ENCODE results near the gene TAS1R1. TPM values are rescaled to one million over a fixed set of nuclear protein-coding genes. Genes with fewer than 3 reads are reported as not detected.
A peak's percentile ranks its signal among the peaks of the same experiment; 100 is the strongest.
"Not testable (repeated sequence)": the region's sequence is repeated elsewhere in the genome, so short reads cannot be mapped to it uniquely, and the experiment has no call there.

The TAS1R1 gene
- total RNA-seq, 1 donor, result 0.10 TPM

DNA sequence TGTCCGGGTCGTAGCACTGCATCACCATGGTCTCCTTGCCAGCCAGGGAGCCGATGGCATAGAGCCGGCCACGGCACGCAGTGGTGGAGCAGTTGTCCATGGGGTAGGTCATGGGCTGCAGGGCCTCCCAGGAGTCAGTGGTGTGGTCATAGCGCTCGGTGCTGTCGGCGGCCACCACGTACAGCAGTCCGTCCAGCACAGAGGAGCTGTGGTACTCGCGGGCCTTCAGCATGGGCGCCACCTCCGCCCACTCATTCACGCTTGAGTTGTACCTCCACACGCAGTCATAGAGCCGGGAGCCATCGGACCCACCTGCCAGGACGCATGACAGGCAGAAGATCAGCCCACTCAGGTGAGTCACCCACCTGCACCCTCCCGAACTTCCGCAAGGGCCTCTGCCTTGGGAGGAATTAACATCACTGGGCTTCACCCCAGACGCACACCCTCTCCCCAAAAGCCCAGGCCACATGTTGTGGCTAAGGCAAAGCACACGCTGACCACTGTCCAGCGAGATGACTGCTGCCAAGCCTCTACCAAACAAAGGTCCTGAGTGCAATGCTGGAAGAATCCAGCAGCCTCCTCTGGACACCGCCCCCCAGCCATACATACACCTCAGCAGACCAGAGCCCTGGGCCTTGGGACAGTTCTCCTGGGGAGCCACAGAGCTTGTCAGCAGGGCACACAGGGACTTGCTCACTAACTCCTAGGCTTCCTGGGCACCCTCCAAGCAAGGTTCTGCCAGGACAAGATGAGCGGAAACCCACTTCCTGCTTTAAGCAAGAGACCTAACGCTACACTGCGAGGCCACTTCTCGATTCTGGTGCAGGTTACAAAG, 44.3 kb downstream of the TAS1R1 start:
- peaks cover 50% of the 10 kb centered on the region for H3K4me1 ChIP-seq (ENCODE audit: insufficient read depth, low read length)
- H3K4me3 ChIP-seq (ENCODE audit: low read length), result peak overlapping the region; percentile 84
- H3K27me3 ChIP-seq (ENCODE audit: insufficient read depth, low read length), result no peaks in the 10 kb centered on the region

DNA sequence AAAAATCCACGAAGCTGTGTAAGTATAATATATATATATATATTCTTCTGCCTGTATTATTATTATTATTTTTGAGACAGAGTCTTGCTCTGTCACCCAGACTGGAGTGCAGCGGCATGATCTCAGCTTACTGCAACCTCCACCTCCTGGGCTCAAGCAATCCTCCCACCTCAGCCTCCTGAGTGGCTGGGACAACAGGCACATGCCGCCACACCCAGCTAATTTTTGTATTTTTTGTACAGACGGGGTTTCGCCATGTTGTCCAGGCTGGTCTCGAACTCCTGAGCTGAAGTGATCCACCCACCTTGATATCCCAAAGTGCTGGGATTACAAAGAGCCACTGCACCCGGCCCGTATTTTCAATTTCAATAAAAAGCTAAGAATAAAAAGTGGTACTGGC, 44.9 kb downstream of the TAS1R1 start:
- H3K9me3 ChIP-seq (ENCODE audit: low read depth, low read length); H3K27me3 ChIP-seq (ENCODE audit: insufficient read depth, low read length): not testable (repeated sequence)
- H3K4me1 ChIP-seq (ENCODE audit: insufficient read depth, low read length), result peaks cover 56% of the 10 kb centered on the region
- peak overlapping the region; percentile 84 for H3K4me3 ChIP-seq (ENCODE audit: low read length)

More for the DNA sequence above, 44.3 kb downstream of the TAS1R1 start:
- no peaks in the 10 kb centered on the region for H3K9me3 ChIP-seq (ENCODE audit: low read depth, low read length)

DNA sequence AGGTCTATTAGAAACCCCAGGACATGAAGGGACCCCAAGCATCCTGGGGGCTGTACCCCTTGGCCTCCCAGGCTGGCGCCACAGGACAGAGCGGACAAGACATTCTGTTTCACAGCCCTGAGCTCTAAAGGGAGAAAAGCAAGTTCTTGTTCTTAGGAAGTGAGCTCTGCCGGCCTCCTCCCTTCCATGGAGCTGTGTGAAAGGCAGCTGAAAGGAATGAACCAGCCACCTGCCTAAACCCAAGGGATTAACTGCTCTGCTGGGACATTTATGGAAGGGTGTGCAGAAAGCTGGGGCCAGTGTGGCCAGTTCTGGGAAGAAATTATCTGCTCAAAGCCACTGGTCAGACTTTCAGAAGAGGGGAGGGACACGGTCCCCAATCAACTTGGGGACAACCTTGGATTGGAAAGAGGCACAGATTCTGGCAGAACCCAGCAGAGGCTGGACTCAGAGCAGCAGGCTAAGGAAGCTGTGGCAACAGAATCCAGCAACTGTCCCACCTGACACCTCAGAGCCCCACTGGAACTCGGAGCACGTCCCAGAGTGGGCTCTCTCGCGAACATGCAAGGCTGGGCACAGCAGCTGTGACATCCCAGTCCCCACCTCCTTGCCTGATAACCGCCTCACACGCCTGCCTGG, 45.4 kb downstream of the TAS1R1 start:
- H3K4me3 ChIP-seq (ENCODE audit: low read length), result peak overlapping the region; percentile 84
- H3K27me3 ChIP-seq (ENCODE audit: insufficient read depth, low read length), result no peaks in the 10 kb centered on the region
- no peaks in the 10 kb centered on the region for H3K9me3 ChIP-seq (ENCODE audit: low read depth, low read length)
- peaks cover 56% of the 10 kb centered on the region for H3K4me1 ChIP-seq (ENCODE audit: insufficient read depth, low read length)

DNA sequence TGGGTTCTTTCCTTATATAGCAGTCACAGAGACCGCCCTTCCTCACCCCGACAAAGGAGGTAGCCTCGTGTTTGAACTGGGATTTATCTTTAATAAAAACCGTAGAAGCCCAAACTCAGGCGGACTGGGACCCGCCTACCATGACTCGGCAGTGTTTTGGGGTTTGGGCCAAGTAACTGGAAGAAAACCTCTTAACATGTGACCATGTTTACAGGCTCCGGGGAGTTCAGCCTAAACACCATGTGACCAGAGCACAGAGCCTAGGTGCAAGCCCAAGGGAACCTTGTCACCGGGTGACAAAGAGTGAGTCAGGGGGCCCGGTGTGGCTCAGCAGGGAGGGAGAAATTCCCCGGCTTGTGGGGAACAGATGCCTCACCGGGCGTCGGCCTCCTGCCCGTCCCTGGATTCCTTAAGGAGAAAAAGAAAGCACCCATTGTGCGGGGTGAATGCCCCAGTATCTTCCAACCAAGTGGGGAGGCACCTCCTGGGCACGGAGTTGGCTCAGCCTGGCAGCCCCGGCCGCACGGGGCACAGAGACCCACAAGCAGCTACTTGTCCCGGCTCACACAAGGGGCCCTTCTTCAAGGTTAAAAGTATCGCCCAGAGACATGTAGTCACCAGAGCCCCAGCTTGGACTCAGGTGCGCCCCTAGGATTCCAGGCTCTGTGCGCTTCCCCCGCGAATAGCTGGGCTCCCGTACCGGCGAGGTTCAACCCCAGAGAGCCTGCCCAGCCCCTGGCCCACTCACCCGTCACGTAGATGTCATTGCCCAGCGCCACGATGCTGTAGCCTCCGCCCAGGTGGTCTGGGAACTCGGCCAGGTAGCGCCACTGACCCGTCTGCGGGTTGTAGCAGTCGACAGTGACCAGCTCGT, 46.2 kb downstream of the TAS1R1 start:
- no peaks in the 10 kb centered on the region for H3K9me3 ChIP-seq (ENCODE audit: low read depth, low read length)
- no peaks in the 10 kb centered on the region for H3K27me3 ChIP-seq (ENCODE audit: insufficient read depth, low read length)
- peaks cover 56% of the 10 kb centered on the region for H3K4me1 ChIP-seq (ENCODE audit: insufficient read depth, low read length)
- peak overlapping the region; percentile 84 for H3K4me3 ChIP-seq (ENCODE audit: low read length)

DNA sequence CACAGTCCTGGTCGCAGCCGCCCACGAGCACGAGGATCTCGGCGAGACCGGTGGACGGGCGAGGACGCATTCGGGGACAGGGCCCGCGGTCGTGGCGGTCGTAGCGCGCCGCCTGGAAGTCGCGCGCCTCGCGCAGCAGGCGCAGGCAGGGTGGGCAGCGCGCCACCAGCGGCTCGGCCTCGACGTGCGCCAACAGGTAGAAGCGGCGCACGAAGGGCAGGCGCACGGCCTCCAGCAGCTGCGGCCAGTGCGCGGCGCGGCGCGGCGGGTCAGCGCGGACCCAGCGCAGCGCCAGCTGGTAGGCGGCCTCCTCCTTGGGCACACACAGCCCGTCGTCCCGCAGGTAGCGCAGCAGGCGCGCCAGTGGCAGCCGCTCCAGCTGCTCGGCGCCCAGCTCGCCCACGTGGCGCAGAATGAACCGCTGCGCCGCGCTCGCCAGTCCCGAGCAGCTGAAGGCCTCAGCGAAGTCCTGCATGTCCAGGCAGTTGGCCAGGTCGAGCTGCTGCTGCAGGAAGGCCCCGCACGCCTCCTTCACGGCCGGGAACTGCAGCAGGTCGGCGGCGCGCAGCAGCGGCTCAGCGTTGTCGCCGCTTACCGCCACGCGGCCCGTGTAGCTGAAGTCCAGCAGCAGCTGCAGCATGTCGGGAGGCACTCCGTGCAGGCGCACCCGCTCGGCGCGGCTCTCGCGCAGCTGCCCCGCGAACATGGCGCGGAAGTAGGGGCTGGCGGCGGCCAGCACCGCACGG, 47.0 kb downstream of the TAS1R1 start:
- peak overlapping the region; percentile 84 for H3K4me3 ChIP-seq (ENCODE audit: low read length)
- no peaks in the 10 kb centered on the region for H3K9me3 ChIP-seq (ENCODE audit: low read depth, low read length)
- no peaks in the 10 kb centered on the region for H3K27me3 ChIP-seq (ENCODE audit: insufficient read depth, low read length)
- peaks cover 53% of the 10 kb centered on the region for H3K4me1 ChIP-seq (ENCODE audit: insufficient read depth, low read length)

DNA sequence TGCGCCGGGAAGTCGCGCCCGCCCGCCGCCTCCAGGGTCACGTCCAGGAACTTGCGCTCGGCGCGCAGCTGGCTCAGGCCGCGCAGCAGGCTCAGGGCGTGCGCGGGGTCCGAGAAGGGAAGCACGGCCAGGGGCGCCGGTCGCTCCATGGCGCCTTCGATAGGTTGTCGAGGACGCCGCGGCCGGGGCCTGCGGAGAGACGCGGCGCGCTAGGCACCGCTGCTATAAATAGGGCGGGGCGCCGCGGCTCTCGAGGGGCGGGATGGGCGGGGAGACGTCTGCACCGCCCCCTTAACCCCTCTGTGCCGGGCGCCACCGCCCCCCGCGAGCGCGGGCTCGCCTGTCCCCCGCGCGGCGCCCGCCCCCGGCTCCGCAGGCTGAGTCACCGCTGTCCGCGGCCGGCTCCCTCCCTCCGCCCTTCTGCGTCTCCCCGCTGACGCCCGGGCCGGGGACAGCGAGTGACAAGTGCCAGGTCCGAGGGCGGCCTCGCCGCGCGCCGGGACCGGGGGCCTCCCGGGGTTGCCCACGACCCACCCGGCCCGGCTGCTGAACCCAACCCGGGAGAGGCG, 47.6 kb downstream of the TAS1R1 start, which contains the start of gene KLHL21:
KLHL21 (minus strand) TSS at position 201 of the 569 bp plus-strand sequence; CDS start at position 149, 52 bp downstream.
- no peaks in the 10 kb centered on the region for H3K27me3 ChIP-seq (ENCODE audit: insufficient read depth, low read length)
- H3K4me1 ChIP-seq (ENCODE audit: insufficient read depth, low read length), result peaks cover 47% of the 10 kb centered on the region
- no peaks in the 10 kb centered on the region for H3K9me3 ChIP-seq (ENCODE audit: low read depth, low read length)
- H3K4me3 ChIP-seq (ENCODE audit: low read length), result peak within 1 kb of the TSS; percentile 84

DNA sequence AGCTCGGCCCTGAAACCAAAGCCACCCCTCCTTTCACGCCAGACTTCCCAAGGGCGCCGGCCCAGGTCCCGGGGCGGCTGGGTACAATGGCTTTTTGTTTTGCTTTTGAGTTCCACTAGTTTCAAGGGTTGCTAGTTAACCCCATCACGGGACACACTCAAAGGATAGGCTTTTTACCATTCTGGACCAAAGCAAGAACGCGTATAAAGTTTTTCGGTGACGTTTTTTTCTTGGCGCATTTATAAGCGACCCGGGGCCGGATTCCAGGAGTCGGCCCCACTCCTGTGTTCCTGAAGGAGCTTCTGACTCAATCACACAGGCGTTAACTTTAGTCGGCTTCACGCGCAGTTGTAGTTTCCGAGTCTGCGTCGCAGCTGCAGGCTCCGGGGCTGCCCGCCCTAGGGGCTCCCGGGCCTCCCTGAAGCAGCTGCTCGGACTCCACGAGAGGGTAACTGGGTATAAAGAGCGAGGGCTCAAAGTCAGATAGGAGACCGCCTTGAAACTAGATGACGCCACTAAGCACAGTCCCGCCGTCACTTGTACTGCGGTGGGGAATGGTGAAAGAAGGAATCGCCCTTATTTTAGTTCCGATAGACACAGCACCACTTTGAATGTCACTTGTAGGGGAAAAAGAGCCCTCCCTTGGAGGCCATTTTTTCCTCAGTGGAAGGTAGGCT, 48.3 kb downstream of the TAS1R1 start:
- Histone ChIP-seq H3K4me1 (ENCODE audit: insufficient read depth, low read length) (peaks cover 40% of the 10 kb centered on the region), H3K27me3 (ENCODE audit: insufficient read depth, low read length) (no peaks in the 10 kb centered on the region), H3K9me3 (ENCODE audit: low read depth, low read length) (no peaks in the 10 kb centered on the region), H3K4me3 (ENCODE audit: low read length) (peak overlapping the region; percentile 84)

DNA sequence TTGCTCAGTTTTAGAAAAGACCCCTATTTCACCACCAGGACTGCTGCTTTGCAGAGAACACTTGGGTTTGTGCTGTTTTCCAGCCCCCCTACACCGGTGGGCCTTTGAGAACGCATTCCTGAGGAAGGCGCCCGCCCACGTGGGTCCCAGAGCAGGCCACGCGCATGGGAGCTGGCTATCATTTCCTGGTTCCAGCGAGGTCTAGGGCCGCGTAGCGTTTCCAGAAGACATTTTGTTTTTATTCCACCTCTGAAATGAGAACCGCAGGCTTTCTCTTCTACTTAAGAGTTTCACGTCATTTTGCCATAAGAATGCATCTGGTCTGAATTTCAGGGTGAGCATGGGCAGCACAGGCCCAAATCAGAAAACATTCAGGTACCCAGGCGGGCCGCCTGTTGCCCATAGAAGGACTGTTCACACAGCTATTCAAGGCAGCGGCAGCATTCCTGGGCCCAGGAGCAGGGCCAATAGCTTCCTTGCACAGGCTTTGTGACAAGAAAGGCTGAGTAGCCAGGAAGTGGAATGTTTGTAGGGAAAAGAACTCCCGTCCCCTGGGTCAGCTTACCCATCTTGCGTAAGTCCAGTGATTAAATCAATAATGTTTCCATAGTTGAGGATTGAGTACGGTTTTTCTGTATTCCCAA, 48.9 kb downstream of the TAS1R1 start:
- peaks cover 34% of the 10 kb centered on the region for H3K4me1 ChIP-seq (ENCODE audit: insufficient read depth, low read length)
- no peaks in the 10 kb centered on the region for H3K9me3 ChIP-seq (ENCODE audit: low read depth, low read length)
- peak overlapping the region; percentile 84 for H3K4me3 ChIP-seq (ENCODE audit: low read length)

DNA sequence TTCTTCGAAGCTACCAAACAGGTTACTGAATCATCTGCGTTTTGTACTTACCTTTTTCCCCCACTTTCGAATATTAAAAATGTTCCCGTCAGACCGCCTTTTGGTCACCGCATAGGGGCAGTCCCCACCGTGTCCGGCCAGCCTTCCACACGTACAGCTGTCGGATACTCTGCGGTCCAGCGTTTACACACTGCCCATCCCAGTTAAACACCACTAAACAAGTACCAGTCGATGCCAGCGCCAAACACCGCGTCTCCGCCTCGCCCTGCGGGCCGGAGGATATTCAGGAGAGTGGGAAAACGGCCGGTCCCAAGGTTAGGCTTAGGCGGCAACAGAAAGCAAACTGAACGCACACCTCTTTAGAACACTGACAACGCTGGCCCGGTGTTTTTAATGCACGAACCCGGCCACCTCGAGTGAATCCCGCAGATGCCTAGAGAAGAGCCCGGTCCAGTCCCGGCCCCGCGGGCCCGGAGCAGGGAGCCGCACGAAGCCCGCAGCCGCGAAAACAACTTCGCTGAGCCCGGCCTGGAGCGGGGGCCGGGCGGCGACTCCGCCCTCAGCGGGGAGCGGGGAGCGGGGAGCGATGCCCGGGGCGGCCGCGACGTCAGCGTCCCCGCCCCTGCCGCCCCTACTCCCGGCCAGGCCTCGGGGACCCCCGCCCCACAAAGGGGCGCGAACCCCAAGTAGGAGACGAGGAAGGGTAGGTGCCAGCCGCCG, 57.7 kb downstream of the TAS1R1 start:
- Histone ChIP-seq H3K9me3 (ENCODE audit: low read depth, low read length) (no peaks in the 10 kb centered on the region), H3K4me1 (ENCODE audit: insufficient read depth, low read length) (peaks cover 15% of the 10 kb centered on the region), H3K4me3 (ENCODE audit: low read length) (peak overlapping the region; percentile 67), H3K27me3 (ENCODE audit: insufficient read depth, low read length) (no peaks in the 10 kb centered on the region)

More for the DNA sequence above, 48.9 kb downstream of the TAS1R1 start:
- no peaks in the 10 kb centered on the region for H3K27me3 ChIP-seq (ENCODE audit: insufficient read depth, low read length)

DNA sequence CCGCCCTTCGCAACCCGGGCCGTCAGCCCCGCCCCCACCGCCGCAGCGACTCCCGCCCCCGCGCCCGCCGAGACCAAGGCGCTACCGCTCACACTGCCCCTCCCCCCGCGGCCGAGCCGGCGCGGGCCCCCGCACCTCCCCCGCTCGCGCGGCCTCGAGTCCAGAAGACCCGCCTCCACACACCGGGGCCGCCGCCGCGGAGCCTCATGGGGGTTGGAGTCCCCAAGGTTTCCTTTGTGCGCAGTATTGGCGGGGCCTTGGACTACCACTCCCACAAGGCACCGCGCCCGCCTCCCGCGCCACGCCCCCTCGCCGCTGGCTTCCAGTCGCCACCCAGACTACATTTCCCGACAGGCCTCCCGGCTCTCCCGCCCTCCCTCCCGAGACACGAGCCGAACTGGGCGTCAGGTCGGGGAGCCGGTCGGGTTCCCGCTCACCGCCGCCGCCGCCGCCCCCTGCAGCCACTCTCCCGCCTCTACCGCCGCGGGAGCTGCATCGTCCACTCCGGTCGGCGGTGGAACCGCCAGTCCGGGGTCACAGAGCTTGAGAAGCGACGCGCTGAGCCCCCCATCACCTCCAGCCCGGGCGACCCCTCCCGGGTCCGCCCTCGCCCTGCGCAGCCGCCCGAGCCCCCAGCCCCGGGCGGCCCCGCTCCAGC, 58.4 kb downstream of the TAS1R1 start, which contains the start of gene PHF13:
PHF13 (plus strand) TSS at position 371 of the 658 bp plus-strand sequence. CDS start 336 bp downstream, outside the sequence.
- Histone ChIP-seq H3K4me1 (ENCODE audit: insufficient read depth, low read length) (peaks cover 15% of the 10 kb centered on the region), H3K4me3 (ENCODE audit: low read length) (peak within 1 kb of the TSS; percentile 68), H3K27me3 (ENCODE audit: insufficient read depth, low read length) (no peaks in the 10 kb centered on the region), H3K9me3 (ENCODE audit: low read depth, low read length) (no peaks in the 10 kb centered on the region)

DNA sequence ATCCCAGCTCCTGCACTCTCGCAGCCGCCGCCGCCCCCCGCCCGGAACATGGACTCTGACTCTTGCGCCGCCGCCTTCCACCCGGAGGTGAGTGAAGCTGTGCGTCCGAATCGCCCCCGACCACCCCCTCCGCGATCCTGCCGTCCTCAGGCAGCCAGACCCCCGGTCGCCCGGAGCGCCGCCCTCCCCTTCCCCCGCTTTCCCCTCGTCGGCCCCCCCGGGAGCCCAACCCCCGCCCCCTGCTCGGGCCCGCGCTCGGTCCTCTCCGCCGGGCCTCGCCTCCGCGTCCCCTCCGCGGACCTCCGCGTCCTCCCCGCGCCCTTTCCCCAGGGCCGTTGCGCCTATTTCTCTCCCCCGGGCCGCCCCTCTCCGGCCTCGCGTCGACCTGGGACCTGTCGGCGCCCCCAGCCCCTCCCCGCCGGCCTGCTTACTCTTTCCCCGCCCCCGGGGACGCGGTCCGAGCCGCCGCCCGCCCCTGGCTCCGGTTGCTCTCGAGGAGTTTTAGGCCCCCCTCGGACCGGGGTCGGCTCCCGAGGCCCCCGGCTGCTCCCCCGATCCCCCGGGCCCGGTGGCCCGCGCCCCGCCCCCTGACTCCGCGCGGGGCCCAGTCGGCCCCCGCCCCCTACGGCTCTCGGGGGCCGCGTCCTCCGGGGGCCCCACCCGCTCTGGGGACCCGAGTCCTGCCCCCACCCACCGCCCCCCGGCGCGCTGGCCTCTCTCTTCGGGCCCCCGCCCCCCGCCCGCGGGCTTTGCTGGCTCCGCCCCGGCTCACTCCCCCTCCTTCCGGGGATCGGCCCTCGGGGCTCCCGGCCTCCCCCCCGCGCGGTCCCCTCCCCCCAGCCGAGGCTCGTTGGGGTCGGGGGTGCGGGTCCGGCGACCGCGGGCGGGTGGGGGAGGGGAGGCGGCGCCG, 59.2 kb downstream of the TAS1R1 start:
- Histone ChIP-seq H3K27me3 (ENCODE audit: insufficient read depth, low read length) (no peaks in the 10 kb centered on the region), H3K4me3 (ENCODE audit: low read length) (peak overlapping the region; percentile 68), H3K4me1 (ENCODE audit: insufficient read depth, low read length) (peaks cover 15% of the 10 kb centered on the region), H3K9me3 (ENCODE audit: low read depth, low read length) (no peaks in the 10 kb centered on the region)
